Lower leg skin (tissue), 3 donors: ENCODE results near the gene KCNMA1.

Experiments used
- CTCF ChIP-seq, 3 donors: fragments of 450-650 bp; IDR thresholded peaks; one replicate each; pipeline ENCODE4 v1.5.1; 2016; ENCODE audit warnings: antibody characterized with exemption in 3 of 3, mild to moderate bottlenecking in 3 of 3, moderate library complexity in 2 of 3
- POLR2A ChIP-seq, 2 donors: fragments of 450-650 bp; IDR thresholded peaks; one replicate each; pipeline ENCODE4 v1.6.1; 2016 to 2017; ENCODE audit warnings: antibody characterized with exemption in 2 of 2, mild to moderate bottlenecking in 1 of 2, moderate library complexity in 1 of 2

GRCh38 chr10:77032188-77032570, 605.4 kb downstream of the KCNMA1 start:
- TF ChIP-seq POLR2A (IDR thresholded peaks at IDR 0.05) (no peak), CTCF (IDR thresholded peaks at IDR 0.05) (no peak)
